Activated CD8-positive, alpha-beta memory T cell treated with anti-CD3 and anti-CD28 coated beads, Interleukin-2, amount 50 U/mL, for 24 hours (primary cell): ENCODE data around the gene PCDHGA7.
"Not testable (repeated sequence)": the region's sequence is repeated elsewhere in the genome, so short reads cannot be mapped to it uniquely, and the experiment has no call there.

ENCODE experiments used
- DNase-seq: peaks from one replicate; pipeline ENCODE4 v3.0.0-alpha.2; 2020; ENCODE audit errors: extremely low read depth

Gene PCDHGA7

DNA sequence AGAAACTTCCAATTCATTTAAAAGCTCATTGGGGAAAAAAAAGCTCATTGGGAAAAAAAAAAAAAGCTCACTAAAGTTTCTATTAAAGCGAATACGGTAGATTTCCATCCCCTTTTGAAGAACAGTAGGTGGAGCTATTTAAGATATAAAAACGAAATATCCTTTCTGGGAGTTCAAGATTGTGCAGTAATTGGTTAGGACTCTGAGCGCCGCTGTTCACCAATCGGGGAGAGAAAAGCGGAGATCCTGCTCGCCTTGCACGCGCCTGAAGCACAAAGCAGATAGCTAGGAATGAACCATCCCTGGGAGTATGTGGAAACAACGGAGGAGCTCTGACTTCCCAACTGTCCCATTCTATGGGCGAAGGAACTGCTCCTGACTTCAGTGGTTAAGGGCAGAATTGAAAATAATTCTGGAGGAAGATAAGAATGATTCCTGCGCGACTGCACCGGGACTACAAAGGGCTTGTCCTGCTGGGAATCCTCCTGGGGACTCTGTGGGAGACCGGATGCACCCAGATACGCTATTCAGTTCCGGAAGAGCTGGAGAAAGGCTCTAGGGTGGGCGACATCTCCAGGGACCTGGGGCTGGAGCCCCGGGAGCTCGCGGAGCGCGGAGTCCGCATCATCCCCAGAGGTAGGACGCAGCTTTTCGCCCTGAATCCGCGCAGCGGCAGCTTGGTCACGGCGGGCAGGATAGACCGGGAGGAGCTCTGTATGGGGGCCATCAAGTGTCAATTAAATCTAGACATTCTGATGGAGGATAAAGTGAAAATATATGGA, 48.0 kb downstream of the PCDHGA7 start, which contains the start of gene PCDHGA12:
Gene PCDHGA12, plus strand, starts transcription at position 176 of the 782 bp plus-strand sequence. Its CDS starts 253 bp downstream, at position 429.
- DNase-seq: no peak

DNA sequence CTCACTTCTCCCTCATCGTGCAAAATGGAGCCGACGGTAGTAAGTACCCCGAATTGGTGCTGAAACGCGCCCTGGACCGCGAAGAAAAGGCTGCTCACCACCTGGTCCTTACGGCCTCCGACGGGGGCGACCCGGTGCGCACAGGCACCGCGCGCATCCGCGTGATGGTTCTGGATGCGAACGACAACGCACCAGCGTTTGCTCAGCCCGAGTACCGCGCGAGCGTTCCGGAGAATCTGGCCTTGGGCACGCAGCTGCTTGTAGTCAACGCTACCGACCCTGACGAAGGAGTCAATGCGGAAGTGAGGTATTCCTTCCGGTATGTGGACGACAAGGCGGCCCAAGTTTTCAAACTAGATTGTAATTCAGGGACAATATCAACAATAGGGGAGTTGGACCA, 48.7 kb downstream of the PCDHGA7 start:
- DNase-seq: no peak

DNA sequence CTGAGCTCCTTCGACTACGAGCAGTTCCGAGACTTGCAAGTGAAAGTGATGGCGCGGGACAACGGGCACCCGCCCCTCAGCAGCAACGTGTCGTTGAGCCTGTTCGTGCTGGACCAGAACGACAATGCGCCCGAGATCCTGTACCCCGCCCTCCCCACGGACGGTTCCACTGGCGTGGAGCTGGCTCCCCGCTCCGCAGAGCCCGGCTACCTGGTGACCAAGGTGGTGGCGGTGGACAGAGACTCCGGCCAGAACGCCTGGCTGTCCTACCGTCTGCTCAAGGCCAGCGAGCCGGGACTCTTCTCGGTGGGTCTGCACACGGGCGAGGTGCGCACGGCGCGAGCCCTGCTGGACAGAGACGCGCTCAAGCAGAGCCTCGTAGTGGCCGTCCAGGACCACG, 49.8 kb downstream of the PCDHGA7 start:
- not testable (repeated sequence) for DNase-seq

DNA sequence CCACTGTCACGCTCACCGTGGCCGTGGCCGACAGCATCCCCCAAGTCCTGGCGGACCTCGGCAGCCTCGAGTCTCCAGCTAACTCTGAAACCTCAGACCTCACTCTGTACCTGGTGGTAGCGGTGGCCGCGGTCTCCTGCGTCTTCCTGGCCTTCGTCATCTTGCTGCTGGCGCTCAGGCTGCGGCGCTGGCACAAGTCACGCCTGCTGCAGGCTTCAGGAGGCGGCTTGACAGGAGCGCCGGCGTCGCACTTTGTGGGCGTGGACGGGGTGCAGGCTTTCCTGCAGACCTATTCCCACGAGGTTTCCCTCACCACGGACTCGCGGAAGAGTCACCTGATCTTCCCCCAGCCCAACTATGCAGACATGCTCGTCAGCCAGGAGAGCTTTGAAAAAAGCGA, 50.2 kb downstream of the PCDHGA7 start:
- DNase-seq: not testable (repeated sequence)

DNA sequence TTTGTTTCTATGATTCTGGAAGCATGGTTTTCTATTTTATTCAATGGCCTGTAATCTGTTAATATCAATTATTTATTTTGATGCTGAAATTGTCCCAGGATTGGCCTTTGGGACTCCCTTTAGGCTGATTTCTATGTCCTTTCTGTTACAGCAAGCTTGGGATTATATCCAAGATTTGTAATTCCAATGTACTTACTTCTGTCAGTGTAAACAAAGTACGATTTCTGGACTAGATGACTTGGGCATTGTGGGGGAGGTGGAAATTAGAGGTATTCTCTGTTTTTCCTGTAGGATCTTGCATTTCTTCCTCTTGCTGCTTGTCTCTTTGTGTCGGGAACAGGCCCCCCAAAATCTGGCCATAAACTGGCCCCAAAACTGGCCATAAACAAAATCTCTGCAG, 51.5 kb downstream of the PCDHGA7 start:
- DNase-seq: no peak
